Hepatocyte (in vitro differentiated cells): ENCODE data around the gene CRMP1. TPM values are rescaled to one million over a fixed set of nuclear protein-coding genes. Genes with fewer than 3 reads are reported as not detected.

Experiments used
- DNase-seq: peaks from one replicate; pipeline ENCODE4 v3.0.0-alpha.2; 2016; ENCODE audit warnings: low spot score
- H2AFZ ChIP-seq: fragments of 200-600 bp; sonication (generic); 2 replicates; pipeline ENCODE4 v1.6.0; 2016; ENCODE audit warnings: antibody characterized with exemption, mild to moderate bottlenecking
- H3K27ac ChIP-seq: fragments of 200-600 bp; sonication (generic); 2 replicates; pipeline ENCODE4 v1.5.1; 2016; ENCODE audit warnings: mild to moderate bottlenecking
- H3K27me3 ChIP-seq: fragments of 200-600 bp; sonication (generic); 2 replicates; pipeline ENCODE4 v1.6.1; 2016
- H3K36me3 ChIP-seq: fragments of 200-600 bp; sonication (generic); replicated peaks from 2 replicates; pipeline ENCODE4 v1.5.1; 2016; ENCODE audit warnings: low read depth; ENCODE audit not compliant: insufficient read depth
- H3K4me1 ChIP-seq: fragments of 200-600 bp; sonication (generic); 2 replicates; pipeline ENCODE4 v1.5.1; 2016; ENCODE audit warnings: mild to moderate bottlenecking, moderate library complexity; ENCODE audit not compliant: insufficient read depth
- H3K4me2 ChIP-seq: fragments of 200-600 bp; sonication (generic); 2 replicates; pipeline ENCODE4 v1.6.0; 2016
- H3K4me3 ChIP-seq: fragments of 200-600 bp; sonication (generic); 2 replicates; pipeline ENCODE4 v1.5.1; 2016; ENCODE audit warnings: mild to moderate bottlenecking
- H3K79me2 ChIP-seq: fragments of 200-600 bp; sonication (generic); 2 replicates; pipeline ENCODE4 v1.6.0; 2017; ENCODE audit warnings: mild to moderate bottlenecking
- H3K9me2 ChIP-seq: fragments of 200-600 bp; sonication (generic); replicated peaks from 2 replicates; pipeline ENCODE4 v1.6.0; 2017; ENCODE audit warnings: mild to moderate bottlenecking; ENCODE audit not compliant: insufficient read depth
- H3K9me3 ChIP-seq: fragments of 200-600 bp; sonication (generic); 2 replicates; pipeline ENCODE4 v1.5.1; 2016; ENCODE audit warnings: low read depth, mild to moderate bottlenecking
- H4K20me1 ChIP-seq: fragments of 200-600 bp; sonication (generic); 2 replicates; pipeline ENCODE4 v1.6.0; 2016; ENCODE audit warnings: mild to moderate bottlenecking; ENCODE audit not compliant: insufficient read depth, poor library complexity, severe bottlenecking
- CTCF ChIP-seq: fragments of 200-600 bp; sonication (generic); IDR thresholded peaks from 2 replicates; pipeline ENCODE4 v1.5.1; 2016; ENCODE audit warnings: antibody characterized with exemption, mild to moderate bottlenecking; ENCODE audit not compliant: poor library complexity
- EZH2 ChIP-seq: fragments of 200-600 bp; sonication (generic); IDR thresholded peaks from 2 replicates; pipeline ENCODE4 v1.6.1; 2016; ENCODE audit warnings: antibody characterized with exemption, mild to moderate bottlenecking, borderline replicate concordance
- EZH2phosphoT487 ChIP-seq: fragments of 200-600 bp; sonication (generic); IDR thresholded peaks from one replicate; pipeline ENCODE4 v1.6.1; 2018; ENCODE audit warnings: antibody characterized with exemption, mild to moderate bottlenecking, low read depth, moderate library complexity; ENCODE audit not compliant: unreplicated experiment, severe bottlenecking
- WGBS: methylation state at CpG from one replicate; pipeline ENCODE4 v1.1.6; 2016; ENCODE audit warnings: low lambda C conversion rate; ENCODE audit errors: missing lambda C conversion rate; 5-methylcytosine and 5-hydroxymethylcytosine counted together
- polyA plus RNA-seq: library from polyadenylated mRNA; unstranded; fragments of >200 nt; fragmentation: Nextera tagmentation; extraction: Ambion mirVana; gene quantifications from 2 replicates; pipeline ENCODE4 v1.2.1, GENCODE V29; 2016
- total RNA-seq: library from RNA; depleted of rRNA; stranded (reverse); fragments of >200 nt; gene quantifications from 2 replicates; pipeline ENCODE4 v1.2.3, GENCODE V29; 2014

The CRMP1 gene
- total and polyA plus RNA-seq, 2 experiments from 2014 or later = 12.5 to 12.9 TPM

DNA sequence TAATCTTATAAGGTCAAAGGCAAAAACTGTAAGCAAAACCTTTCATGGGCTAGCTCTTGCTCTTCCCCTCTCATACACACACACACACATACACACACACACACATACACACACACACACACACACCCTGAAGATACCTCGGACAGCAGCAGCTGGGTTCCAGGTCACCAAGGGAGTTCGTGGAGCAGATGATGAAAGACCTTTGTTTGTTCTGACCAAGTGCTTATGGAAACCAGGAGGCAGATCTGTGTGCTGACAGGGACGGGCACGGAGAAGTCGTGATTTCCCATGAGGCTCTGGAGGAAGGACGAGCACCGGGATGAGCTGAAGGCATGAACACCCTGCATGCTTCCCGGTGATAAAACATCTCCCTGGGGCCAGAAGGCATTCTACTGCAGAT is 35.4 kb upstream of the CRMP1 start:
- Histone ChIP-seq H3K9me3 (no peaks in the 10 kb centered on the region), H3K27me3 (peaks cover 12% of the 10 kb centered on the region), H3K36me3 (no peaks in the 10 kb centered on the region), H3K4me2 (no peak overlapping the region), H3K9me2 (no peaks in the 10 kb centered on the region), H3K4me1 (no peaks in the 10 kb centered on the region), H3K27ac (no peak overlapping the region), H3K4me3 (no peak overlapping the region), H4K20me1 (no peaks in the 10 kb centered on the region), H3K79me2 (no peaks in the 10 kb centered on the region), H2AFZ (no peak overlapping the region)
- TF ChIP-seq EZH2phosphoT487 (no peak), CTCF (no peak), EZH2 (no peak)
- DNase-seq = no peak
- WGBS = 66% methylated on average over 8 of the region's 8 CpGs

DNA sequence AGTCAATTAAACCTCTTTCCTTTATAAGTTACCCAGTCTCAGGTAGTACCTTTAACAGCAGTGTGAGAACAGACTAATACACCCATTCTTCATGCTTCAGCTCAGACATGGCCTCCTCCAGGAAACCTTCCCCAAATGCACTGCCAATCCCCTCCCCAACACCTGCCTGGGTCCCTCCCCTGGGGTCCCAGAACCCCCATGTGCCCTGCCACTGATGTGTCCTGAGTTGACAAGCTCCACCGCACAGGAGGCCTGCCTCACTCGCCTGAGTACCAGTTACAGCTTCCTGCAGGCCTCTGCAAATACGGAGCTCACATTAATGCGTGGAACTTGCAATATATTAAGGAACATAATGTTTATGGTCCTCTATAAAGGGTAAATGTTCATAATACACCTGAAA is 34.9 kb upstream of the CRMP1 start:
- no peak for DNase-seq
- Histone ChIP-seq H3K9me3 (no peaks in the 10 kb centered on the region), H4K20me1 (no peaks in the 10 kb centered on the region), H3K27ac (no peak overlapping the region), H2AFZ (no peak overlapping the region), H3K9me2 (no peaks in the 10 kb centered on the region), H3K4me1 (no peaks in the 10 kb centered on the region), H3K4me3 (no peak overlapping the region), H3K36me3 (no peaks in the 10 kb centered on the region), H3K27me3 (peaks cover 10% of the 10 kb centered on the region), H3K4me2 (no peak overlapping the region), H3K79me2 (no peaks in the 10 kb centered on the region)
- 65% methylated on average over 4 of the region's 4 CpGs for WGBS
- TF ChIP-seq EZH2phosphoT487 (no peak), CTCF (no peak), EZH2 (no peak)

GRCh38 chr4:5927116-5927515 is 34.2 kb upstream of the CRMP1 start:
- Histone ChIP-seq H3K4me1 (no peaks in the 10 kb centered on the region), H3K27me3 (peaks cover 6% of the 10 kb centered on the region), H3K9me2 (no peaks in the 10 kb centered on the region), H3K36me3 (no peaks in the 10 kb centered on the region), H3K9me3 (no peaks in the 10 kb centered on the region), H3K4me2 (no peak overlapping the region), H2AFZ (no peak overlapping the region), H3K27ac (no peak overlapping the region), H3K4me3 (no peak overlapping the region), H4K20me1 (no peaks in the 10 kb centered on the region), H3K79me2 (no peaks in the 10 kb centered on the region)
- no peak for DNase-seq
- 86% methylated on average over 3 of the region's 3 CpGs for WGBS
- TF ChIP-seq EZH2phosphoT487 (no peak), EZH2 (no peak), CTCF (no peak)

DNA sequence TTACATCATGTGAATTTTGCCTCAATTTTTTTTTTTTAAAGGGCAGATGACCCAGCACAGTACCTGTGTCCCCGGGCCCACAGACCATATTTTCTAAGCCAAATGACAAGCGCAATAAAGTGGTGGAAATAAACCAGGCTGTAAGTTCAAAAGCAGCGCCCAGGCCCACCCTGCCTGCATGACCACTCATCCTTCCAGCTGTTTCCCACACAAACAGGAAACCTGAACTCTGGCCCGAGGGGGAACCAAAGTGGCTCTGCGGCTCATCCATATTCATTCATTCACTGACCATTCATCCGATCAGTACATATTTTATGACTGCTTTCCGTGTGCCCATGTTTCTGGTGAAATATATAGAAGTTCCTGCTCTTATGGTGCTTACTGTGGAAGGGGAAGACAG is 33.7 kb upstream of the CRMP1 start:
- peaks cover 10% of the 10 kb centered on the region for H3K27me3 ChIP-seq
- H2AFZ ChIP-seq = no peak overlapping the region
- TF ChIP-seq EZH2phosphoT487 (no peak), CTCF (no peak), EZH2 (no peak)
- H3K9me3 ChIP-seq = no peaks in the 10 kb centered on the region
- H3K4me1 ChIP-seq = no peaks in the 10 kb centered on the region
- H3K79me2 ChIP-seq = no peaks in the 10 kb centered on the region
- no peaks in the 10 kb centered on the region for H3K9me2 ChIP-seq
- H3K4me2 ChIP-seq = no peak overlapping the region
- DNase-seq = no peak
- no peaks in the 10 kb centered on the region for H4K20me1 ChIP-seq
- 77% methylated on average over 6 of the region's 7 CpGs for WGBS
- no peaks in the 10 kb centered on the region for H3K36me3 ChIP-seq
- no peak overlapping the region for H3K27ac ChIP-seq
- no peak overlapping the region for H3K4me3 ChIP-seq
